Stimulated activated CD4-positive, alpha-beta T cell treated with anti-CD3 and anti-CD28 coated beads, Interleukin-1b, Interleukin-23, amount 100 ng/mL, for 4 hours (primary cell): ENCODE results near the gene FAM114A1.
"Not testable (repeated sequence)": the region's sequence is repeated elsewhere in the genome, so short reads cannot be mapped to it uniquely, and the experiment has no call there.

Experiments
- DNase-seq, 2 donors: peaks; one replicate each; pipeline ENCODE4 v3.0.0-alpha.2; 2020; ENCODE audit warnings: low read depth in 2 of 2

Gene FAM114A1

GRCh38 chr4:38904090-38904666, 36.6 kb downstream of the FAM114A1 start:
- no peak for DNase-seq

GRCh38 chr4:38904682-38905081, 37.1 kb downstream of the FAM114A1 start:
- no peak for DNase-seq

GRCh38 chr4:38905652-38906385, 38.2 kb downstream of the FAM114A1 start:
- DNase-seq, result no peak

DNA sequence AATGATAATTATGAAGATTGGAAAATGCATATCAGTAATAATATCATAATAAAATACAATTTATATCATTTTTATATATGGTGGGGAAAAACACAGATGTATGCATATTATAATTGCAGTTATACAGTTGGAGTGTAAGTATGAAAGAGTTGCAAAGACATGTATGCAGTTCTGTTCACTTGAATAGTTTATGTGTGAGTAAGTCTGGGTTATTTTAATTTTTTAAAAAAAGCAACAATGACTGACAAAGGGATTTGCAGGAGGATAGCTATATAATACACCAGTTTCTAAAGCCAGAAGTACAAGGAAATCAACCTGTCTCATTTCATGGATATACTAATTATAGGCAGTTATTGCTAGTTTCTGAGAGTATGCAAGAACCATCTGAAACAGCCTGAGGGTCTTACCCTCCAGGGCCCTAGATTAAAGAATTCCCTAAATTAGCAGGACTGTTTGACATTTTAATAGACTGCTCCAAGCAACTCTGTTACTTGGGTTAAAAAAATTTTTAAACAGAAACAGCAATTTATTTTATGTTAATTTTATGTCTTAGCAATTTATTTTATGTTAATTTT, 40.2 kb downstream of the FAM114A1 start:
- DNase-seq, result no peak

- no peak for DNase-seq
Observed at GRCh38 chr4:38909015-38909414, 41.4 kb downstream of the FAM114A1 start.

- no peak for DNase-seq
Observed at GRCh38 chr4:38911257-38911656, 43.7 kb downstream of the FAM114A1 start.

DNA sequence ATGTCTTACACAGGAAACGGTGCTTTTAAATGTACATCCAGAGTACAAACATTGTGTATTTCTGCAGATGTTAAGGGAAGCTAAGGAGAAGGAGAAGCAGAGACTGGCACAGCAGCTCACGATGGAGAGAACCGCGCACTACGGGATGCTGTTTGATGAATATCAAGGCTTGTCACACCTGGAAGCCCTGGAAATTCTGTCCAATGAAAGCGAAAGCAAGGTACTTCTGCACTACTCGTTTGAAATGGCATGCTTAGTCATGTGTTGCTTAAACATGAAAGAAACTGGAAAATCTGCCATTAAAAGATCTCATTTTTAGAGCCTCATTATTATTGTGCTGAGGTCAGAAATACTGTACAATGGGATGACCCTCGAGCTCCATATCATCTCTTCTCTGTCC, 47.2 kb downstream of the FAM114A1 start:
- DNase-seq, result no peak

- DNase-seq, result not testable (repeated sequence)
Observed at GRCh38 chr4:38916267-38916666, 48.7 kb downstream of the FAM114A1 start.

DNA sequence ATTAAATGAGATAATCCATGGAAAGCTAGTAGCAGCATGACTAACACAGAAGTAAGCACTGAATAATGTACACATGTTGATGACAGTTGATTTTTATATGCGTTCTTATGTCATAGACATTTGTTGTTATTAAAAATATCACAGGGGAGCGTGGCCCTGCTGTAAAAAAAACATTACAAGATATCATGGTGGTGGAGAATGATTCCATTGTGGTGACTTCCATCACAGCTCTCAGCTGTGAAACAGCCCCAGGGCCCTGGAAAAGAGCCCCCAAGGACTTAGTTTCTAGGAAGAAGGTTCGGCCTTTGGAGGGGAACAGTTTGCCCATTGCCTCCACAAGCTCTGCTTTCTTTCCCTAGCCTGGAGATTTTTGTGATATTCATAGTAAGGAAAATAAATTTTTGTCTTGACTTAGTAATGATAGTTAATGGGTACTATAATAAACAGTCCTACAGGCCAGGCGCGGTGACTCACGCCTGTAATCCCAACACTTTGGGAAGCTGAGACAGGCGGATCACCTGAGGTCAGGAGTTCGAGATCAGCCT, 49.9 kb downstream of the FAM114A1 start:
- no peak for DNase-seq

DNA sequence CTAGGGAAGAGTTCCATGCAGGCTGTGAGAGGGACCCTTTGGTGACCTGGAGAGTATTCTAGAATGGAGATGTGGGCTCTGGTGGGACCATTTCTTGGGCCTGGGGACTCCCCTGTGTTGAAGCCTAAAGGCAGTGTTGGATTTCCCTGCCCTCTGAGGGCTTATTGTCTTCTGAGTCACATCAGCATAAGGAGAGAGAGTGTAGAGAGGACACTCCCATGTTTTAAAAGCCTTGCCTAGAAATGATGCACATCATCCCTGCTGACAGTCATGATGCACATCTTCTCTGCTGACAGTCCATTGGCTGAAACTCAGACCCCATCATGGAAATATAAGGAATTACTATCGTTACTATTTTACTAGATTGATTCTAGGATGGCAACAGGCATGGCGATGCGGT, 51.9 kb downstream of the FAM114A1 start:
- DNase-seq, result no peak

- no peak for DNase-seq
Observed at GRCh38 chr4:38920186-38920585, 52.6 kb downstream of the FAM114A1 start.

- DNase-seq, result no peak
Observed at GRCh38 chr4:38920677-38921076, 53.1 kb downstream of the FAM114A1 start.

DNA sequence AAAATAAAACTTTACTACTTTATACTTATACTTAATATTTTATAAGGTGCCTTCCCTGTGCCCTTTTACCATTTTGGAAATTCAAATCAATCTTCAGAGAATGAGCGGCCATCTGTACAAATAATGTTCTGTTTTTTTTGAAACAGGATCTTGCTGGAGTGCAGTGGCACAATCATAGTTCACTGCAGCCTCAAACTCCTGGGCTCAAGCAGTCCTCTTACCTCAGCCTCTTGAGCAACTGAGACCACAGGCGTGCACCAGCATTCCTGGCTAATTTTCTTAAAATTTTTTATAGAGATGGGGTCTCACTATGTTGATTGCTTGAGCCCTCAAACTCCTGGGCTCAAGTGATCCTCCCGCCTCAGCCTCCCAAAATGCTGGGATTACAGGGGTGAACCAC, 53.5 kb downstream of the FAM114A1 start:
- no peak for DNase-seq

- no peak for DNase-seq
Observed at GRCh38 chr4:38923746-38924145, 56.1 kb downstream of the FAM114A1 start.

- DNase-seq, result no peak
Observed at GRCh38 chr4:38924353-38924752, 56.7 kb downstream of the FAM114A1 start.

DNA sequence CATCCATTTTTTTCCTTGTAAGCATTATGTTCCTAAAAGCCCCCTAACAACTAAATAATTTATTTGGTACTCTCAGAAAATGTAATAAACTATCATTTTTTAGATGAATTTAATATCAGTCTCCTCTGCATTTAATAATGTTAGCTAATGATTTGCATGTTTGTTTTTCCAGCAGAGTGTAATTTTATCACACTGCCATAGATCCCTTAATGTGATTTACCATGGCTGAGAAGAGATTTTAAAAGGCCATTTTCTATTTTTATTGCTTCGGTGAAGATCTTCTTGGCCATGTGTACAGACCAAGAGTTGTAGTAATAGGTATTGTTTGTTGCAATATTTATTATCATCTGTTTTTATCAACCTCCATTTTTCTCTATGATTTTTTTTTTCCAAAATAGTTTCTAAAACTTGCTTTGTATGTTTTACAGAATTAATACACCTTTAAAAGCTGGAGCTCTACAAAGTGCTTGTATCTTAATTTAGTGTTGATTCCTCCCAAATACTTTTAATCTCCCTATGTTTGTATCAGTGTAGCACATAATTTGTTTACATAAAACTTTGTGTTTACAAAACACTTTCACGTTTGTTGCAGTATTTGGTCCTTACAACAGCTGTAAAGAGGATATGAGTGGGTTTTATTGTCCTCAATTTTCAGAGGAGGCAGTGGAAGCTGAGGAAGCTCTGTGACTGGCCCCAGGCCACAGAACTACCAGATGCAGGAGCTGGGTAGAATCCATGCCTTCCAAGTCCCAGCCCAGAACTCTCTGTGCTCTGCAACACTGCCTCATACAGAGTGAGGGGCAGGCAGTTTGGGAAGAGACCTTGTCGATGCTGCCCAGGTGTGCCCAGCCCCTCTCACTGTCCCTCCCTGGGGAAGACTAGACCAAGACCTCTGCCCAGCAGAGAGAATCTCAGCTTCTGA, 58.1 kb downstream of the FAM114A1 start:
- no peak for DNase-seq

DNA sequence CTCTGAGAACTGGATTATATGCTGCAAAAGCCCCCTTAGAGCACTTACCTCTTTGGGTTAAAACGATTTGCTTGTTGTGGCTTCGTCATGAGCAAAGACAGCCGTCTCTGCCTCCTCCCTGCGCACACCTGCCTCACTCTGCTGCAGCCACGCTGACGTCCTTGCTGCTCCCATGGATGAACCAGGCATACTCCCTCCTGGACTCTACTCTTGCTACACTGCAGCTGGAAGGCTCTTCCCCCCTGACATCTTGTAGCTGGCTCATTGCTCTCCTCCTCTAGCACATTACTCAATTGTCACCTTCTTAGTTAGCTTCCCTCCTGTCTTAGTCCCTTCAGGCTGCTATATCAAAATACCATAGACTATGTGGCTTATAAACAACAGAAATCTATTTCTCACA, 59.3 kb downstream of the FAM114A1 start:
- no peak for DNase-seq

- no peak for DNase-seq
Observed at GRCh38 chr4:38928568-38928967, 61.0 kb downstream of the FAM114A1 start.

DNA sequence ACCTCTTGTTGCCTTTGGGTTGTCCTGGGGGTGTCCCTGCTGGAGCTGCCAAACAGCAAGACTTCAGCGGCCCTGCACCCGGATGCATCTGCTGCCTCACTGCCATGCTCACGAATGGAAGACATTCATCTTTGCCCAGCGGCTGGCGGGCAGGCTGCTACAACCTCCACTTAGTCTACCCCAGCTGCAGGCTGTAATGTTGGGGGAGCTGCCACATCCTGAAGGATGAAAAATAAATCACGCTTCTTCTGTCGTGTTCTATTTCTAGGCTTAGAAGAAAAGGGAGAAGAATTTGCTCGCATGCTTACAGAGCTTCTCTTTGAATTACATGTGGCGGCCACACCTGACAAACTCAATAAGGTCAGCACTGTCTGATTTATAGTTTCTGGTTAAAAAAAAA, 61.4 kb downstream of the FAM114A1 start:
- no peak for DNase-seq

DNA sequence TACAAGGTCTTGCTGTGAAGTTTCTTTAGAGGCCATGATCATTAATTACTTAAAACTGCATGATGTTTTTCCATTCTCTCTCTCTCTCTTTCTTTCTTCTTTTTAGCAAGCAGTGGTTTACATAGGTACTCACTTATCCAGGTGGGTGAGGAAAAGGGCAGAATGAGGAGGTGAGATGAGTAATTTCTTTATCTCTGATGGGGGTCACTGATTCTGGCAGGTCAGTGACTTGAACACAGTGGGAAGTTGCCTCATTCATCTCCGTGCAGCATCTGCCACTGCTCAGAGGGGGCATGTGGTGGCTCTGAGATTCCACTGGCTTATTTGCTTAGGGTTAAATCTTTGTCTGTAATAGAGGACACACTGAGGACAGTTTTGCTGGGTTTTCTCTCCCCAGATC, 62.6 kb downstream of the FAM114A1 start:
- no peak for DNase-seq

- no peak for DNase-seq
Observed at GRCh38 chr4:38930707-38931106, 63.1 kb downstream of the FAM114A1 start.

- no peak for DNase-seq
Observed at GRCh38 chr4:38931125-38931524, 63.5 kb downstream of the FAM114A1 start.
